UCSD-AML1 (cell line): ENCODE data around the gene COL13A1.

Experiments used
- DNase-seq: peaks from one replicate; lab custom pipeline; 2025; ENCODE audit not compliant: unreplicated experiment; lab: John Stamatoyannopoulos, UW

The COL13A1 gene

GRCh38 chr10:69865450-69865849 is 63.7 kb downstream of the COL13A1 start:
- DNase-seq: no peak

- DNase-seq: no peak
Observed at GRCh38 chr10:69866246-69866687, 64.6 kb downstream of the COL13A1 start.

GRCh38 chr10:69866688-69867461 is 65.2 kb downstream of the COL13A1 start:
- DNase-seq: no peak

GRCh38 chr10:69867699-69868558 is 66.2 kb downstream of the COL13A1 start:
- no peak for DNase-seq

GRCh38 chr10:69868821-69869220 is 67.1 kb downstream of the COL13A1 start:
- DNase-seq: no peak

GRCh38 chr10:69869291-69869961 is 67.7 kb downstream of the COL13A1 start:
- DNase-seq: no peak

- no peak for DNase-seq
Observed at GRCh38 chr10:69870591-69870990, 68.9 kb downstream of the COL13A1 start.

DNA sequence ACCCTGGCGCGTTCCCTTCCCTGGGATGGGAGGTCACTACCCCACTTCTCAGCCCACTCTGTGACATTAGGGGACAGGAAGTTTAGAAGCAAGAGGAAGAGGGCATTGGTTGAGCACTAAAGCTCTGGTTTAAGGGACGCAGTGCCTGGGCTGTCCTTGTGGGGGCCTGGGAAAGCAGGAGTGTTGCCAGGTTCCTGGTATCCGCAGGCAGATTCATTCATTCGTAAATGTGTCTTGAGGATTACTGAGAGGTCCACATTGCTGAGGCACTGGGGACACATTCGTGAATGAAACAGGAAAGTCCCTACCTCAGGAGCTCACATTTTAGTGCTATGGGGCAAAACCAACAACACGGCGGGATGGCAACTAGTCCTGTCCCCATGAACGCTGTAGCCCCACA is 69.4 kb downstream of the COL13A1 start:
- DNase-seq: no peak

- no peak for DNase-seq
Observed at GRCh38 chr10:69872323-69872722, 70.6 kb downstream of the COL13A1 start.

- no peak for DNase-seq
Observed at GRCh38 chr10:69873135-69873639, 71.5 kb downstream of the COL13A1 start.

DNA sequence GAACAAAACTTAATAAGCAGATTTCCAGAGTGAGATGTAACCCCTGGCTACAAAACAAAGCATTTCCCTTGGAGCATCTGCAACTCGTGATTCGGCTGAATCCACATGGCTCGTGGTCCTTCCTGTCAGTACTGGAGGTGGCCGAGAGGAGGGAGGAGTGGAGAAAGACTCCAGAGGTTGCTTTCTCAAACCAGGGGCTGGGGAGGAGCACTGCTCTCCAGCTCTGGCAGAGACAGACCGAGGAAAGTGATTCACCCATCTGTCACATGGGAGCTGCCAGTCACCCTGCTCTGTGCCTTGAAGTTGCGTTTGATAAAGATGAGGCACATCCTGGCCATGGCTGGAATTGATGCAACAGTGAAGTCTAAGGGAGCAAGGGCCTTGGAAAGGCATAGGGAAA is 72.7 kb downstream of the COL13A1 start:
- no peak for DNase-seq

- no peak for DNase-seq
Observed at GRCh38 chr10:69875856-69876255, 74.2 kb downstream of the COL13A1 start.

GRCh38 chr10:69876286-69876685 is 74.6 kb downstream of the COL13A1 start:
- no peak for DNase-seq

- no peak for DNase-seq
Observed at GRCh38 chr10:69876931-69877330, 75.2 kb downstream of the COL13A1 start.

GRCh38 chr10:69878038-69878437 is 76.3 kb downstream of the COL13A1 start:
- DNase-seq: no peak

GRCh38 chr10:69878951-69879350 is 77.2 kb downstream of the COL13A1 start:
- no peak for DNase-seq

GRCh38 chr10:69879634-69880257 is 78.0 kb downstream of the COL13A1 start:
- no peak for DNase-seq

DNA sequence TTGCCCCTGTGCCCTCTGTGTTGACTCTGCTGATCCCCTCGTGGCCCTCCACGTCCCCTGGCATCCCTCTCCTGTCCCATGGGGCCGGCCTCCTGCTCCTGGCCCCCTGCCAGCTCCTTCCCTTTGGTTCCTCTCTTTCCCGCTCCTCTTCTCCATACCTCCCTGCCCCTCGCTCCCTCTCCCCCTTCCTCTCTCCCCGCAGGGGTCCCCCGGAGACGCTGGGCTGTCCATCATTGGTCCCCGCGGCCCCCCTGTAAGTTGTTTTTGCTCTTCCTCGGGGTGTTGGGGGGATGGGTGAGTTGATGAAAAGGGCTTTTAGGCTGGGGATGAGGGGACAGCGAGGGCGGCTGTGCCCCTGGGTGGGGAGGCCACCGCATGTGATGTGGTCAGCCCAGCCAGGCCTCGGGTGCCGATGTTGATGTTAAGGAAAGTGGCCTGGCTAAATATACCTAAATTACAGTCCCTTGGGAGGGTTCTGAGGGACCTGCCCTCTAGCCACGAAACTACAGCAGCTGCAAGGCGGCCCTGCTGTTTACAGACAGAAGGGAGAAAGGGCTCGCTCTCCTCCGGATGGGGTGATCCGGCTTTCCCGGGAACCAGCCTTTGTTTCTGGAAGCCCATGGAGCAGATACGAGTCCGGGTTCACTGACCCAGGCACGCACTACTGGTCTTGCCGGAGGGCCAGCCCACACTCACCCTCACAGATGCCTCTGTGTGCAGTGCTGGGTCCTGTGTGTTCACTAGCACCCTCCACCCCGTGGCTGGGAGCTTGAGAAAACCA is 78.8 kb downstream of the COL13A1 start:
- no peak for DNase-seq

- no peak for DNase-seq
Observed at GRCh38 chr10:69881202-69881601, 79.5 kb downstream of the COL13A1 start.
